CD14-positive monocyte (primary cell): ENCODE data around the gene SYNDIG1. TPM values are rescaled to one million over a fixed set of nuclear protein-coding genes. Genes with fewer than 3 reads are reported as not detected.

Experiments used
- DNase-seq, 3 donors: peaks; one replicate each; pipeline ENCODE4 v3.0.0-alpha.2; 2011 to 2022
- H2AFZ ChIP-seq: 2 replicates; pipeline ENCODE4 v1.6.0; 2012; ENCODE audit warnings: mild to moderate bottlenecking, low read depth, low read length, inconsistent platforms; ENCODE audit not compliant: insufficient read depth, poor library complexity, severe bottlenecking
- H3K27ac ChIP-seq, 2 donors: 1 replicate in 1 of 2; 2 replicates in 1 of 2; pipeline ENCODE4 v1.5.1; 2012 to 2013; ENCODE audit warnings: low read length in 2 of 2, control low read depth in 1 of 2, inconsistent platforms in 1 of 2, low read depth in 1 of 2, mild to moderate bottlenecking in 1 of 2
- H3K27me3 ChIP-seq, 2 donors: one replicate each; pipeline versions ENCODE4 v1.6.0 to v1.6.1; 2011 to 2013; ENCODE audit warnings: low read length in 2 of 2; ENCODE audit not compliant: control insufficient read depth in 2 of 2, insufficient read depth in 2 of 2
- H3K36me3 ChIP-seq, 2 donors: replicated peaks in 1 of 2; 1 replicate in 1 of 2; 2 replicates in 1 of 2; pipeline versions ENCODE4 v1.5.1 to v1.6.1; 2012 to 2013; ENCODE audit warnings: low read length in 2 of 2, control low read depth in 1 of 2, inconsistent platforms in 1 of 2, mild to moderate bottlenecking in 1 of 2; ENCODE audit not compliant: insufficient read depth in 2 of 2, control insufficient read depth in 1 of 2
- H3K4me1 ChIP-seq, 2 donors: 1 replicate in 1 of 2; 2 replicates in 1 of 2; pipeline versions ENCODE4 v1.5.1 to v1.6.1; 2012 to 2013; ENCODE audit warnings: low read length in 2 of 2, control low read depth in 1 of 2, inconsistent platforms in 1 of 2, mild to moderate bottlenecking in 1 of 2, moderate library complexity in 1 of 2; ENCODE audit not compliant: insufficient read depth in 2 of 2, control insufficient read depth in 1 of 2
- H3K4me2 ChIP-seq: replicated peaks from 2 replicates; pipeline ENCODE3; 2012; ENCODE audit warnings: low read length, moderate library complexity, mild to moderate bottlenecking; ENCODE audit not compliant: poor library complexity, severe bottlenecking; ENCODE audit errors: extremely low read depth
- H3K4me3 ChIP-seq, 3 experiments: fragments of 200-600 bp in 1 of 3; sonication (generic) in 1 of 3; replicated peaks in 1 of 3; 1 replicate in 2 of 3; 2 replicates in 1 of 3; pipeline ENCODE4 v1.5.1; 2011 to 2013; ENCODE audit warnings: low read length in 3 of 3, mild to moderate bottlenecking in 3 of 3, control low read depth in 2 of 3, low read depth in 2 of 3, inconsistent platforms in 1 of 3, moderate library complexity in 1 of 3
- H3K79me2 ChIP-seq: 2 replicates; pipeline ENCODE4 v1.6.0; 2012; ENCODE audit warnings: mild to moderate bottlenecking, control low read depth, inconsistent platforms, low read length, moderate library complexity; ENCODE audit not compliant: insufficient read depth
- H3K9ac ChIP-seq: 2 replicates; pipeline ENCODE4 v1.6.0; 2017; ENCODE audit warnings: low read length, mild to moderate bottlenecking; ENCODE audit not compliant: insufficient read depth, poor library complexity, severe bottlenecking
- H3K9me3 ChIP-seq, 2 donors: replicated peaks in 1 of 2; 1 replicate in 1 of 2; 2 replicates in 1 of 2; pipeline versions ENCODE4 v1.5.1 to v1.6.1; 2012 to 2013; ENCODE audit warnings: low read length in 2 of 2, control low read depth in 1 of 2; ENCODE audit not compliant: control insufficient read depth in 1 of 2, insufficient read depth in 1 of 2
- H4K20me1 ChIP-seq: 2 replicates; pipeline ENCODE4 v1.6.0; 2012; ENCODE audit warnings: mild to moderate bottlenecking, low read length, control low read depth, moderate library complexity; ENCODE audit not compliant: insufficient read depth
- H3K27ac Mint-ChIP-seq, 7 donors: one replicate each; pipeline ENCODE4 v1.8.0; 2020; ENCODE audit warnings: mild to moderate bottlenecking in 7 of 7, mixed read lengths in 7 of 7, moderate library complexity in 6 of 7, inconsistent platforms in 2 of 7
- H3K27me3 Mint-ChIP-seq, 3 donors: one replicate each; pipeline ENCODE4 v1.8.0; 2021 to 2022; ENCODE audit warnings: low read depth in 3 of 3, mild to moderate bottlenecking in 3 of 3, mixed read lengths in 3 of 3, moderate library complexity in 3 of 3, inconsistent platforms in 1 of 3
- H3K36me3 Mint-ChIP-seq, 2 donors: one replicate each; pipeline ENCODE4 v1.8.0; 2020; ENCODE audit warnings: mixed read lengths in 2 of 2, inconsistent platforms in 1 of 2, mild to moderate bottlenecking in 1 of 2
- H3K4me1 Mint-ChIP-seq: one replicate; pipeline ENCODE4 v1.8.0; 2020; ENCODE audit warnings: mild to moderate bottlenecking, mixed read lengths
- H3K4me3 Mint-ChIP-seq, 2 donors: one replicate each; pipeline ENCODE4 v1.8.0; 2020; ENCODE audit warnings: mild to moderate bottlenecking in 2 of 2, mixed read lengths in 2 of 2, moderate library complexity in 1 of 2
- H3K9me3 Mint-ChIP-seq, 7 donors: one replicate each; pipeline ENCODE4 v1.8.0; 2020 to 2022; ENCODE audit warnings: mixed read lengths in 7 of 7, mild to moderate bottlenecking in 6 of 7, moderate library complexity in 6 of 7, inconsistent platforms in 2 of 7
- WGBS: methylation state at CpG from one replicate; pipeline ENCODE4 v1.1.5; 2013; ENCODE audit warnings: missing lambda C conversion rate; ENCODE audit not compliant: insufficient coverage; 5-methylcytosine and 5-hydroxymethylcytosine counted together
- intact Hi-C, 2 donors: fragments of 100-400 bp; cut with micrococcal nuclease; formaldehyde crosslinking; loops; one replicate each; pipeline versions ENCODE4 v1.15.0 to v1.15.1; 2023
- polyA plus RNA-seq, 3 donors: library from polyadenylated mRNA; depleted of rRNA in 1 of 3; unstranded in 2 of 3; stranded (reverse) in 1 of 3; fragments of 300-500 nt in 2 of 3; fragments of >200 nt in 1 of 3; fragmentation: Illumina TruSeq in 2 of 3; gene quantifications; 1 replicate in 2 of 3; 2 replicates in 1 of 3; pipeline ENCODE4 v1.2.3, GENCODE V29; 2012 to 2021
- TF ChIP-seq, protein P1 (sequence below): fragments of 200-600 bp; IDR thresholded peaks from one replicate; pipeline ENCODE4 v1.8.0; 2022; ENCODE audit warnings: antibody characterized with exemption, mild to moderate bottlenecking

The SYNDIG1 gene
- polyA plus RNA-seq, 3 donors: not detected

DNA sequence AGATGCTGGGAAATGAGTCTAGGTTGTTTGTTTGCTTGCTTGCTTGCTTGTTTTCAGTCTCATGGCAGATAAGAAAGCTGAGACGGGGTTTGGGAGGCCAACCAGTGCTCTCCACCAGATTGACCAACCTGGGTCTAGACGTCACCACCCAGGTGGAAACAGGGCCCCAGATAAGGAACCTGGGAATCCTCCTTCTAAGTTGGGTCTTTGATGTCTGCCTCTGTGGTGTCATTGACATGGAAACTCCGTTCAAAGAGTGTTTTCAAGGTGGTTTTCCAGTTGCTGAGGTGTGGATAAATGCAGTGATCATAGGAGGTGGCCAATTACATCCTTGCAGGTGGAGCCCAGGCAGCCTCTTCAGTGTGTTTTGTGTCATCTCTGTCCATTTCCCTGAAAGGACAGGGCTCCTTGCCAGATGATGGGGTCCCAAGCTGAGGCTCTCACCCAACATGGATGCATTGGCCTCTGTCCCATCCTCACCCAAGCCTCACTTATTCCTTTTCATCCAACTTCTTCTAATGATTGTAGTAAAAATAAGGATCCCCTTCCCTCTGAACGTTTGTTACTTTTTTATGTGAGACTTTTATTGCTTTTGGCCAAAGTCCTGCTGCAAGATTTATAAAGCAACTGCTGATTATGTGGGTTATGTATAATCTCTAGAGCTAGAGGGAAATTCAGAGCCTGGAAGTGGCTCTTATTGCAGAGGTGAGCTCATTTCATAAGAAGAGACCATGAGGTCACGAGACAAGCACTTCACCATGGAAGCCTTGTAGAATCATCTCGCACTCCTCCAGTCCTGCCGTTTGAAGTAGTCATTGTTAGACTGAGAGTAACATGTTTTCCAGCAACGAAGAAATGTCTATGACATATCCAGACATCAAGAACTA is 32.0 kb upstream of the SYNDIG1 start:
- intact Hi-C loops: no loop called here
- Mint-ChIP-seq H3K36me3 (no peaks in the 10 kb centered on the region), H3K27ac (no peak overlapping the region), H3K27me3 (peaks cover 0 to 4% (median 2%) of the 10 kb centered on the region in 3 donors), H3K4me1 (no peaks in the 10 kb centered on the region), H3K4me3 (no peak overlapping the region), H3K9me3 (no peaks in the 10 kb centered on the region)
- H3K4me1 ChIP-seq: no peaks in the 10 kb centered on the region
- no peak overlapping the region for H3K9ac ChIP-seq
- H3K4me2 ChIP-seq: no peak overlapping the region
- H3K27ac ChIP-seq: no peak overlapping the region
- no peaks in the 10 kb centered on the region for H3K36me3 ChIP-seq
- TF ChIP-seq, protein P1, sequence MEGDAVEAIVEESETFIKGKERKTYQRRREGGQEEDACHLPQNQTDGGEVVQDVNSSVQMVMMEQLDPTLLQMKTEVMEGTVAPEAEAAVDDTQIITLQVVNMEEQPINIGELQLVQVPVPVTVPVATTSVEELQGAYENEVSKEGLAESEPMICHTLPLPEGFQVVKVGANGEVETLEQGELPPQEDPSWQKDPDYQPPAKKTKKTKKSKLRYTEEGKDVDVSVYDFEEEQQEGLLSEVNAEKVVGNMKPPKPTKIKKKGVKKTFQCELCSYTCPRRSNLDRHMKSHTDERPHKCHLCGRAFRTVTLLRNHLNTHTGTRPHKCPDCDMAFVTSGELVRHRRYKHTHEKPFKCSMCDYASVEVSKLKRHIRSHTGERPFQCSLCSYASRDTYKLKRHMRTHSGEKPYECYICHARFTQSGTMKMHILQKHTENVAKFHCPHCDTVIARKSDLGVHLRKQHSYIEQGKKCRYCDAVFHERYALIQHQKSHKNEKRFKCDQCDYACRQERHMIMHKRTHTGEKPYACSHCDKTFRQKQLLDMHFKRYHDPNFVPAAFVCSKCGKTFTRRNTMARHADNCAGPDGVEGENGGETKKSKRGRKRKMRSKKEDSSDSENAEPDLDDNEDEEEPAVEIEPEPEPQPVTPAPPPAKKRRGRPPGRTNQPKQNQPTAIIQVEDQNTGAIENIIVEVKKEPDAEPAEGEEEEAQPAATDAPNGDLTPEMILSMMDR: no peak
- no peaks in the 10 kb centered on the region for H3K79me2 ChIP-seq
- no peak overlapping the region for H2AFZ ChIP-seq
- no peak for DNase-seq
- no peaks in the 10 kb centered on the region for H3K9me3 ChIP-seq
- no peaks in the 10 kb centered on the region for H3K27me3 ChIP-seq
- WGBS: 87% methylated on average over 3 of the region's 8 CpGs
- H3K4me3 ChIP-seq: no peak overlapping the region
- H4K20me1 ChIP-seq: no peaks in the 10 kb centered on the region

DNA sequence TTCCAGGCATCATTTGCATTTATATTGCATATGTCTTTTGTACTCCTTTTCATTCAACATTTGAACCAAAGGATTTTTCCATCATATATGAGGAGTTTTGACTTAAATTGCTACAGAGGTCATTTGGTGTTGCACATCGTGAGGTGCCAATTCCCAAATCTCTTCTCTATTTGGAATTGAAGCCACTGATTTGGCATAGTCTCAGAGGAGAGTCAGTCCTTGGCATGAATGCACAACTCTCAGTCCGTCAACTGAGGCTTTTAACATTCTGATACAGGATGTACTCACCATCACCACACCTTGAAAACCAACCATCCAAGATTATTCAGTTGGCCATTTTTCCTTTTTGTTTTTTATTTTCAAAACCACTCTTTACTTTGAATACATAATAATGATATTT is 31.1 kb upstream of the SYNDIG1 start:
- intact Hi-C loops: no loop called here
- no peaks in the 10 kb centered on the region for H3K36me3 Mint-ChIP-seq
- peaks cover 0 to 4% (median 2%) of the 10 kb centered on the region in 3 donors for H3K27me3 Mint-ChIP-seq
- H3K4me1 ChIP-seq: no peaks in the 10 kb centered on the region
- TF ChIP-seq, protein P1: no peak
- H3K4me1 Mint-ChIP-seq: no peaks in the 10 kb centered on the region
- H3K4me3 Mint-ChIP-seq: no peak overlapping the region
- no peak overlapping the region for H3K9ac ChIP-seq
- no peaks in the 10 kb centered on the region for H3K9me3 ChIP-seq
- no peak overlapping the region for H3K4me3 ChIP-seq
- H3K9me3 Mint-ChIP-seq: peaks cover 0 to 2% (median 0%) of the 10 kb centered on the region in 7 donors
- no peak overlapping the region for H3K27ac Mint-ChIP-seq
- no peak overlapping the region for H2AFZ ChIP-seq
- no peaks in the 10 kb centered on the region for H3K79me2 ChIP-seq
- no peaks in the 10 kb centered on the region for H3K36me3 ChIP-seq
- H4K20me1 ChIP-seq: no peaks in the 10 kb centered on the region
- H3K27me3 ChIP-seq: no peaks in the 10 kb centered on the region
- H3K4me2 ChIP-seq: no peak overlapping the region
- whole genome bisulfite sequencing: no CpG with 5 or more reads among the region's 2 CpGs
- no peak overlapping the region for H3K27ac ChIP-seq
- DNase-seq: no peak
